ENCODE data around the gene SLC29A3. TPM values are rescaled to one million over a fixed set of nuclear protein-coding genes. Genes with fewer than 3 reads are reported as not detected.

Gene SLC29A3
- total and polyA plus RNA-seq, 7 donors, result 2.3 to 6.2 (median 4.6) TPM

DNA sequence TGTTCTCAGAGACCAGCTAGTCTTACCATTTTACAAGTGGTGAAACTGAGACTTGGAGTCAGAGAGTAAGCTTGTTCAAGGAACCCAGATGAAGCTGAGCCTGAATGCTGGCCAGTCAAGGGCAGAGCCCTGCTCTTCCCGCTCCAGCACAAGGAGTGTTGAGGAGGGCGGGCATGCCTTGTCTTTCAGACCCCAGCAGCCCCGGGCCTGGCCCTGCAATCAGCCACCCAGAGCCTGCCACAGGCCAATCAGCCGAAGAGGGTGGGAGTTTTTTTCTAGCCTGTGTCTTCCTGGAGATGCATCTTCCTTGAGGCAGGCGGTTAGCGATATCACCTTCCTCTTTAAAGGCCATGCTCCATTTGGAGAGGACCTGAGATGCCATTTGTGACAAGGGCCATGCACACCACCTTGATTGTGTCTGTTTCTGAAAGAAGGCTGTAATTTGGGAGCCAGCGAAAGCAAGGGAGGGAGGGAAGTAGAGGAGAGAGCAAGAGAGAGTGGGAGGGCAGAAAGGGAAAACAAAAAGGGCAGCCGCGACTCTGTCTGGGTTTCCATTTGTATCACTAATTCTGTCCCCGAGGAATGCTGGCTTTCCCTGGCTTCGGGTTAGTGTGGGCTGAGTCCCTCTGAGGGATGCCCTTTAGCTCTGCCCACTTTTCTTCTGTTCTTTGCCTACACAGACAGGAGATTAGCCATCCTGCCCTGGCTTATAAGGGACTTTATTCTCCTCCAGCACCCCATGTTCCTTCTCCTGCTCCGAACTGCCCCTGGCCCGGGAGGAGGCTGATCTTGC is 85.6 kb downstream of the SLC29A3 start:
- TF ChIP-seq POLR2AphosphoS5 (IDR thresholded peaks at IDR 0.05) (no peak), EP300 (IDR thresholded peaks at IDR 0.05) (no peak)
- TF ChIP-seq, protein P1, sequence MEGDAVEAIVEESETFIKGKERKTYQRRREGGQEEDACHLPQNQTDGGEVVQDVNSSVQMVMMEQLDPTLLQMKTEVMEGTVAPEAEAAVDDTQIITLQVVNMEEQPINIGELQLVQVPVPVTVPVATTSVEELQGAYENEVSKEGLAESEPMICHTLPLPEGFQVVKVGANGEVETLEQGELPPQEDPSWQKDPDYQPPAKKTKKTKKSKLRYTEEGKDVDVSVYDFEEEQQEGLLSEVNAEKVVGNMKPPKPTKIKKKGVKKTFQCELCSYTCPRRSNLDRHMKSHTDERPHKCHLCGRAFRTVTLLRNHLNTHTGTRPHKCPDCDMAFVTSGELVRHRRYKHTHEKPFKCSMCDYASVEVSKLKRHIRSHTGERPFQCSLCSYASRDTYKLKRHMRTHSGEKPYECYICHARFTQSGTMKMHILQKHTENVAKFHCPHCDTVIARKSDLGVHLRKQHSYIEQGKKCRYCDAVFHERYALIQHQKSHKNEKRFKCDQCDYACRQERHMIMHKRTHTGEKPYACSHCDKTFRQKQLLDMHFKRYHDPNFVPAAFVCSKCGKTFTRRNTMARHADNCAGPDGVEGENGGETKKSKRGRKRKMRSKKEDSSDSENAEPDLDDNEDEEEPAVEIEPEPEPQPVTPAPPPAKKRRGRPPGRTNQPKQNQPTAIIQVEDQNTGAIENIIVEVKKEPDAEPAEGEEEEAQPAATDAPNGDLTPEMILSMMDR (IDR thresholded peaks at IDR 0.05), result no peak
- intact Hi-C loops (cut with DNase I), result no loop called here
- Histone ChIP-seq H3K9me3 (no peaks in the 10 kb centered on the region), H3K27me3 (peaks cover 7 to 47% (median 31%) of the 10 kb centered on the region in 3 donors), H3K27ac (no peak overlapping the region), H3K4me1 (no peaks in the 10 kb centered on the region), H3K4me3 (no peak overlapping the region), H3K36me3 (no peaks in the 10 kb centered on the region)
- 77 to 79% methylated on average over 13 of the region's 13 CpGs for WGBS, 2 donors
- no peak for DNase-seq

DNA sequence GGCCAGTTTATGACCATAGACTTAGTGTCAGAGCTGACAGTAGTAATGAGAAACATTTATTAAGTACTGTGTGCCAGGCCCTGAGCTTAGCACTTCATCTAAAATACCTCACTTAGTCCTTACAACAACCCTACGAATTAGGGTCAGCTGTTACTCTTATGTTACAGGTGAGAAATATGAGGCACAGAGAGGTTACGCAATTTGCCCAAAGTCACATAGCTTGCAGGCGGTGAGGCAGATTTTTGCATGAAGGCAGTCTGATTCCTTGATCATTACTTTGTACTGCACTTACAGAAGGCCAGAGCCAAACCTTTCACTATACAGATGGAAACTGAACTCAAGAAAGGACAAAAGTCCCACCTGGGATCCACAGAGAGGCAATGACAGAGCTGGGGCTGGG is 87.8 kb downstream of the SLC29A3 start:
- H3K27me3 ChIP-seq, result peaks cover 0 to 26% (median 10%) of the 10 kb centered on the region in 3 donors
- no peaks in the 10 kb centered on the region for H3K4me1 ChIP-seq
- no peaks in the 10 kb centered on the region for H3K36me3 ChIP-seq
- no peak overlapping the region for H3K4me3 ChIP-seq
- 87 to 88% methylated on average over 3 of the region's 3 CpGs for WGBS, 2 donors
- TF ChIP-seq POLR2AphosphoS5 (IDR thresholded peaks at IDR 0.05) (no peak), POLR2A (IDR thresholded peaks at IDR 0.05) (no peak), EP300 (IDR thresholded peaks at IDR 0.05) (no peak)
- TF ChIP-seq, protein P1 (IDR thresholded peaks at IDR 0.05), result no peak
- no peak overlapping the region for H3K27ac ChIP-seq
- no peak for DNase-seq
- intact Hi-C loops (cut with DNase I), result no loop called here
- H3K9me3 ChIP-seq, result peaks cover 0 to 12% (median 0%) of the 10 kb centered on the region in 4 donors

DNA sequence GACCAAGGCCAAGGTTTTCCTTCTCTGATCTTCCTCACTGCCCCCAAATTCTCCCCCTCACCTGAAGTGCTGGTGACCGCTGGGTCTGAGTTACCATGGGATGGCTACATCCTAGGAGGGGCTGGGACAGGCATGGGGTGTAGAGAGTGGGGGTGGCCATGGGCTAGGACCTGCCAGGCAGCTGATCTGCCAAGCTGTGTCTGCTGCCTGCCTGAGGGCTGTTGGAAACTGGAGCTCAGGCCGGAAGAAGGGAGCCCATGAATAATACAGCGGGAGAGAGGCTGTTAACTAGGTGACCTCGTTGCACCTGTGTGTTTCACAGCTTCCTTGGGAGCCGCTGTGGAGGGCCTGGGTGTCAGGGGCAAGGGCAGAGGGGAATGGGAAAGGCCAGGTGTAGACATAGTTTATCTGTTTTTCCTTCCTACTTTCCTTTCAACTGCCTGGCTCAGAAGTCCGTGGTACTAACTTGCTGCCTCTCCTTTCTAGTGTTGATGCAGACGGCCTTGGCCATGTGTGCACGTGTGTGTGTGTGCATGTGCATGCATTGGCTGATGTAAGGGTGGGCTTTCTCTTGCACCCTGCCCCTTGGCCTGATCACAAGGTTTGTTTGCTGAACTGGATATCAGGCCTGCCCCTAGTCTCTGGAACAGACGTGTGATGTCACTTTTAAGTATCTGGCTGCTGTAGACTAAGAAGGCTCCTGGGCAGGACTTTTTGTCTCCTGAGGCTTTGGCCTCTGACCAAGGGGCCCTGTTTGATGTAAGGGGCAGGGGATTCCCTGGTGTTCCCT is 89.6 kb downstream of the SLC29A3 start:
- TF ChIP-seq, protein P1 (IDR thresholded peaks at IDR 0.05), result no peak
- TF ChIP-seq POLR2A (IDR thresholded peaks at IDR 0.05) (no peak), EP300 (IDR thresholded peaks at IDR 0.05) (no peak), POLR2AphosphoS5 (IDR thresholded peaks at IDR 0.05) (no peak)
- H3K4me1 ChIP-seq, result no peaks in the 10 kb centered on the region
- peaks cover 0 to 12% (median 4%) of the 10 kb centered on the region in 3 donors for H3K27me3 ChIP-seq
- H3K4me3 ChIP-seq, result no peak overlapping the region
- no peak overlapping the region for H3K27ac ChIP-seq
- intact Hi-C loops (cut with DNase I), result no loop called here
- 82 to 84% methylated on average over 9 of the region's 9 CpGs for WGBS, 2 donors
- no peaks in the 10 kb centered on the region for H3K36me3 ChIP-seq
- DNase-seq, result no peak
- H3K9me3 ChIP-seq, result peaks cover 0 to 14% (median 0%) of the 10 kb centered on the region in 4 donors

DNA sequence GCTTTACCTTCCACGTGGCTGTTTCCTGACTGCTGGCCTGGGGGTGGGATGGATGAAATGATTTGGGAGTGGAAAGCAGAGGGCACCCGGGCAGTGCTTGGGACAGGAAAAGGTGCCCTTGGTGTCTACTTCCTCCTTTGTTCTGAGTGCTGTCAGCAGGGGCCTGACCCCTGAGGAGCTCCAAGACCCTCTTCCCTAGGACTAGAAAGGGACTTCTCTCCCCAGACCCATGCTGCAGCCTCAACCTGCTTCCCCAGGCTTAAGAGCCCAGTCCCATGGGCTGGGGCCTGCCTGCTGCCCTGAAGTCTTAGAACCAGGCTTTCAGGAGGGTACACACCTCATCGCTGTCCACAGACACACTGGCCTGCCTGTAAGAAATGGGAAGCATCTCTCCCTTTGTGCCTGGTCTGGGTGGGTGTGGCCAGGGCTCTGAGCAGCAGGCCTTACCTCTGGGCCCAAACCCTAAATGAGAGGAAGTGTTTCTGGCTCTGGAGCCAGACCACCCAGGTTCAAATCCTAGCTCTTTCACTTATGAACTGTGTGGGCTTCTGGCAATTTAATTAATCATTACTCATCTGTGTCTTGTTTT is 90.6 kb downstream of the SLC29A3 start:
- no peak for DNase-seq
- TF ChIP-seq POLR2A (IDR thresholded peaks at IDR 0.05), result no peak
- TF ChIP-seq EP300 (IDR thresholded peaks at IDR 0.05), result no peak
- no peak for TF ChIP-seq POLR2AphosphoS5 (IDR thresholded peaks at IDR 0.05)
- TF ChIP-seq, protein P1 (IDR thresholded peaks at IDR 0.05), result no peak
- H3K36me3 ChIP-seq, result no peaks in the 10 kb centered on the region
- H3K9me3 ChIP-seq, result peaks cover 0 to 14% (median 0%) of the 10 kb centered on the region in 4 donors
- H3K27me3 ChIP-seq, result peaks cover 0 to 2% (median 0%) of the 10 kb centered on the region in 3 donors
- H3K4me3 ChIP-seq, result no peak overlapping the region
- intact Hi-C loops (cut with DNase I), result no loop called here
- H3K27ac ChIP-seq, result no peak overlapping the region
- H3K4me1 ChIP-seq, result no peaks in the 10 kb centered on the region
- 64 to 69% methylated on average over 3 of the region's 3 CpGs for WGBS, 2 donors

Other genes with a start within 250 kb of the SLC29A3 start
- gene UNC5B, start 106.7 kb upstream of the SLC29A3 start, total RNA-seq, result 1 to 10 TPM; 1.4 to 3.0 (median 1.7) TPM
- gene UNC5B, start 106.7 kb upstream of the SLC29A3 start, polyA plus RNA-seq, result 10 to 100 TPM in 1 of 3 donors, 1 to 10 TPM in 2; 1.8 to 12.7 (median 2.8) TPM
- 1 to 10 TPM; 3.0 to 7.2 (median 3.7) TPM for gene CDH23, start 77.7 kb downstream of the SLC29A3 start, total RNA-seq
- 1 to 10 TPM; 1.5 to 2.1 (median 1.8) TPM for gene CDH23, start 77.7 kb downstream of the SLC29A3 start, polyA plus RNA-seq